Pancreas (tissue), 10 donors: Measurements from ENCODE around the gene CFB. TPM values are rescaled to one million over a fixed set of nuclear protein-coding genes. Genes with fewer than 3 reads are reported as not detected.
"Not testable (repeated sequence)": the region's sequence is repeated elsewhere in the genome, so short reads cannot be mapped to it uniquely, and the experiment has no call there.

Experiments
- ATAC-seq, 4 donors: fragments of 200-7000 bp; cut with Tn5 transposase; one replicate each; pipeline versions ENCODE4 v1.8.0 to v1.9.1; 2020; ENCODE audit warnings: mild to moderate bottlenecking in 4 of 4, moderate library complexity in 4 of 4
- DNase-seq, 6 donors: peaks; one replicate each; pipeline ENCODE4 v3.0.0-alpha.2; 2020
- FAIRE-seq: peaks from 2 replicates; lab custom pipeline; 2012; peaks lifted over from hg19 to GRCh38; lab: Jason Lieb, UNC
- H3K27ac ChIP-seq, 4 donors: fragments of 200-600 bp; sonication (generic); 1 replicate in 3 of 4; 2 replicates in 1 of 4; pipeline versions ENCODE4 v1.5.0 to v1.8.0; 2020
- H3K27me3 ChIP-seq, 4 donors: fragments of 200-600 bp; one replicate each; pipeline ENCODE4 v1.8.0; 2021
- H3K36me3 ChIP-seq, 3 donors: fragments of 200-600 bp; sonication (generic) in 1 of 3; one replicate each; pipeline versions ENCODE4 v1.5.0 to v1.8.0; 2020 to 2021
- H3K4me1 ChIP-seq, 3 donors: fragments of 200-600 bp; one replicate each; pipeline ENCODE4 v1.8.0; 2021
- H3K4me3 ChIP-seq, 4 donors: fragments of 200-600 bp; sonication (generic) in 2 of 4; one replicate each; pipeline versions ENCODE4 v1.5.0 to v1.8.0; 2020 to 2021
- H3K9me3 ChIP-seq, 4 donors: fragments of 200-600 bp; one replicate each; pipeline ENCODE4 v1.8.0; 2021
- CTCF ChIP-seq, 4 donors: fragments of 200-600 bp; sonication (generic) in 3 of 4; IDR thresholded peaks; one replicate each; pipeline versions ENCODE4 v1.5.0 to v1.8.0; 2021; ENCODE audit warnings: antibody characterized with exemption in 4 of 4
- WGBS, 2 donors: extraction: QIAGEN DNeasy Blood & Tissue Kit; methylation state at CpG; one replicate each; pipeline ENCODE4 v1.1.7; 2013; 5-methylcytosine and 5-hydroxymethylcytosine counted together
- intact Hi-C, 3 donors: fragments of 100-400 bp; cut with DNase I; formaldehyde crosslinking; loops; one replicate each; pipeline versions ENCODE4 v1.11.1 to v1.14.2; 2022
- polyA plus RNA-seq, 2 donors: library from polyadenylated mRNA; stranded (reverse); fragments of 200-250 nt; gene quantifications; one replicate each; pipeline ENCODE4 v1.2.3, GENCODE V29; 2013
- total RNA-seq, 6 donors: library from RNA; stranded (reverse); fragmentation: NEBNext Ultra II Directional in 4 of 6; extraction: Animal tissue kit (Norgen Biotek cat#: 25700) in 4 of 6; gene quantifications; one replicate each; pipeline versions ENCODE4 v1.2.1 to v1.2.4, GENCODE V29; 2021 to 2023
- donor health status: healthy with polysubstance abuse.
- donor health status: DM: no; HTN: no; CAD: no; lungs with moderate emphysema.
- donor health status: DM: no; HTN: no; CAD: no.
- donor health status: control.
- donor health status: control.
- donor health status: Bipolar disorder and iron deficiency.
- donor health status: DM: yes; HTN: yes; CAD: no.
- donor health status: DM: no; HTN: no; CAD: no.
- donor health status: DM: no; HTN: no; CAD: no.
- donor health status: DM: yes; HTN: yes; CAD: no.

The CFB gene
- total and polyA plus RNA-seq, 8 donors: 23.4 to 330 (median 86.8) TPM

GRCh38 chr6:31977816-31978431 is 32.0 kb downstream of the CFB start:
- DNase-seq (peak in 1 of 6 donors; percentile 12), ATAC-seq (no peak), FAIRE-seq (no peak)
- Histone ChIP-seq H3K4me3 (no peak overlapping the region), H3K27ac (no peak overlapping the region), H3K9me3 (no peaks in the 10 kb centered on the region), H3K36me3 (peaks cover 0 to 6% (median 0%) of the 10 kb centered on the region in 3 donors), H3K27me3 (no peaks in the 10 kb centered on the region), H3K4me1 (peaks cover 0 to 6% (median 5%) of the 10 kb centered on the region in 3 donors)
- TF ChIP-seq CTCF (IDR thresholded peaks at IDR 0.05): no peak
- intact Hi-C loops: no loop called here
- WGBS, 2 donors: 97% methylated on average over 12 of the region's 12 CpGs

- Histone ChIP-seq H3K27ac (no peak overlapping the region), H3K36me3 (peaks cover 0 to 6% (median 0%) of the 10 kb centered on the region in 3 donors), H3K4me1 (no peaks in the 10 kb centered on the region), H3K4me3 (no peak overlapping the region), H3K9me3 (no peaks in the 10 kb centered on the region), H3K27me3 (no peaks in the 10 kb centered on the region)
- DNase-seq (peak in 1 of 6 donors; percentile 4), FAIRE-seq (no peak), ATAC-seq (no peak)
- TF ChIP-seq CTCF (IDR thresholded peaks at IDR 0.05): no peak
- WGBS, 2 donors: 78 to 88% methylated on average over 5 of the region's 5 CpGs
- intact Hi-C loops: no loop called here
Observed at GRCh38 chr6:31978831-31979230, 32.9 kb downstream of the CFB start.

- Histone ChIP-seq H3K27ac (no peak overlapping the region), H3K36me3 (peaks cover 0 to 6% (median 0%) of the 10 kb centered on the region in 3 donors), H3K9me3 (no peaks in the 10 kb centered on the region), H3K4me3 (no peak overlapping the region), H3K27me3 (no peaks in the 10 kb centered on the region), H3K4me1 (no peaks in the 10 kb centered on the region)
- FAIRE-seq: no peak
- peak in 2 of 6 donors; percentile 7 to 14 for DNase-seq
- TF ChIP-seq CTCF (IDR thresholded peaks at IDR 0.05): no peak
- WGBS, 2 donors: 90 to 97% methylated on average over 3 of the region's 3 CpGs
- intact Hi-C loops: no loop called here
- no peak for ATAC-seq
Observed at GRCh38 chr6:31979238-31979898, 33.5 kb downstream of the CFB start.

- FAIRE-seq, intact Hi-C loops: not testable (repeated sequence)
- 93 to 94% methylated on average over 13 of the region's 13 CpGs for WGBS, 2 donors
Observed at GRCh38 chr6:31980195-31980876, 34.4 kb downstream of the CFB start.

GRCh38 chr6:31980998-31981397 is 35.1 kb downstream of the CFB start:
- FAIRE-seq, H3K9me3 ChIP-seq, intact Hi-C loops, H3K27me3 ChIP-seq, DNase-seq, H3K4me1 ChIP-seq, H3K4me3 ChIP-seq, H3K27ac ChIP-seq, H3K36me3 ChIP-seq: not testable (repeated sequence)
- ATAC-seq: peak in 1 of 4 donors; percentile 7
- WGBS, 2 donors: no CpG with 5 or more reads among the region's 5 CpGs

More at GRCh38 chr6:31980195-31980876, 34.4 kb downstream of the CFB start:
- H3K4me3 ChIP-seq, H3K9me3 ChIP-seq, H3K4me1 ChIP-seq, H3K36me3 ChIP-seq, H3K27me3 ChIP-seq, ATAC-seq, H3K27ac ChIP-seq: not testable (repeated sequence)
- peak in 3 of 6 donors; percentile 7 to 21 (median 9) for DNase-seq

- FAIRE-seq, H3K36me3 ChIP-seq: not testable (repeated sequence)
- ATAC-seq: peak in 3 of 4 donors; percentile 84 to 96 (median 92)
Observed at GRCh38 chr6:31981744-31982143, 35.8 kb downstream of the CFB start, which contains the start of gene C4A. Gene C4A, plus strand, starts transcription at chr6:31982057. Its CDS starts 51 bp downstream, at chr6:31982108.

GRCh38 chr6:31989363-31989762 is 43.5 kb downstream of the CFB start:
- not testable (repeated sequence) for H3K4me3 ChIP-seq, H3K36me3 ChIP-seq
- ATAC-seq: peak in 1 of 4 donors; percentile 48

More at GRCh38 chr6:31981744-31982143, 35.8 kb downstream of the CFB start, which contains the start of gene C4A:
- H3K4me1 ChIP-seq, H3K9me3 ChIP-seq, H3K27me3 ChIP-seq, H3K27ac ChIP-seq, intact Hi-C loops, H3K4me3 ChIP-seq, DNase-seq: not testable (repeated sequence)
- WGBS, 2 donors: no CpG with 5 or more reads among the region's 7 CpGs

GRCh38 chr6:31994421-31994820 is 48.5 kb downstream of the CFB start:
- intact Hi-C loops, H3K9me3 ChIP-seq, FAIRE-seq, H3K4me3 ChIP-seq, ATAC-seq, H3K27me3 ChIP-seq, H3K36me3 ChIP-seq, H3K27ac ChIP-seq, H3K4me1 ChIP-seq: not testable (repeated sequence)
- peak in 1 of 6 donors; percentile 25 for DNase-seq
- WGBS, 2 donors: 95 to 99% methylated on average over 8 to 10 of the region's 14 CpGs

More at GRCh38 chr6:31989363-31989762, 43.5 kb downstream of the CFB start:
- FAIRE-seq, DNase-seq, H3K27me3 ChIP-seq, H3K9me3 ChIP-seq, H3K27ac ChIP-seq, H3K4me1 ChIP-seq, intact Hi-C loops: not testable (repeated sequence)
- WGBS, 2 donors: no CpG with 5 or more reads among the region's 10 CpGs
